Measurements from ENCODE around the gene KRTAP4-7. TPM values are rescaled to one million over a fixed set of nuclear protein-coding genes. Genes with fewer than 3 reads are reported as not detected.

KRTAP4-7 gene
- total and polyA plus RNA-seq, 2 experiments from 2014 or later = not detected

DNA sequence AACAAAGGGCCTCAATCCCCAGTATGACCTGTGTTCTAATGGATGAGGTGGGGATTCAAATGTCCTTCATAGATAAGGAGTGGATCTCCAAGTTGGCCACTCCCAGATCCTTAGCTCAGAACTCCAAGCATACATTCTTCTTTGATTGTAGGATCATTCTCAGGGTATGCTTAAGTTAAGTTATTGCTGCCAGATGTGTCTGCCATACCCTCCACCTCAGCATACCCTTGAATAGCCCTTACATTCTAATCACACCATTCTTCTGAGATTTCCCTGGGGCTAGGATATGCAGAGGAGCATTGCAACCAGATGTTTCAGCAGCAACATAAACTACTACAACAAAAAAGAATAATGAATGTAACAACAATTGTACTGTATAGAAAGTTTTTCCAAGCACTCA lies 16.7 kb upstream of the KRTAP4-7 start:
- Histone ChIP-seq H3K27ac (no peak overlapping the region), H3K79me2 (no peaks in the 10 kb centered on the region), H3K9me3 (ENCODE audit: low read depth) (no peaks in the 10 kb centered on the region), H4K20me1 (ENCODE audit: insufficient read depth, poor library complexity, severe bottlenecking) (no peaks in the 10 kb centered on the region), H3K36me3 (replicated peaks; ENCODE audit: insufficient read depth, low read depth) (no peaks in the 10 kb centered on the region), H3K4me3 (no peak overlapping the region), H3K4me2 (no peak overlapping the region), H3K4me1 (ENCODE audit: insufficient read depth) (no peaks in the 10 kb centered on the region), H3K9me2 (replicated peaks; ENCODE audit: insufficient read depth) (no peaks in the 10 kb centered on the region), H3K27me3 (no peaks in the 10 kb centered on the region), H2AFZ (no peak overlapping the region)
- TF ChIP-seq EZH2phosphoT487 (IDR thresholded peaks at IDR 0.05; ENCODE audit: low read depth, severe bottlenecking, unreplicated experiment) (no peak), EZH2 (IDR thresholded peaks at IDR 0.05; ENCODE audit: borderline replicate concordance) (no peak), CTCF (IDR thresholded peaks at IDR 0.05; ENCODE audit: poor library complexity) (no peak)
- no peak for DNase-seq (ENCODE audit: low spot score)

- H3K36me3 ChIP-seq (replicated peaks; ENCODE audit: insufficient read depth, low read depth) = no peaks in the 10 kb centered on the region
- no peak for DNase-seq (ENCODE audit: low spot score)
- H3K79me2 ChIP-seq = no peaks in the 10 kb centered on the region
- no peak overlapping the region for H3K4me3 ChIP-seq
- H3K9me2 ChIP-seq (replicated peaks; ENCODE audit: insufficient read depth) = no peaks in the 10 kb centered on the region
- no peaks in the 10 kb centered on the region for H3K4me1 ChIP-seq (ENCODE audit: insufficient read depth)
- H4K20me1 ChIP-seq (ENCODE audit: insufficient read depth, poor library complexity, severe bottlenecking) = no peaks in the 10 kb centered on the region
- no peak overlapping the region for H2AFZ ChIP-seq
- no peaks in the 10 kb centered on the region for H3K27me3 ChIP-seq
- H3K9me3 ChIP-seq (ENCODE audit: low read depth) = no peaks in the 10 kb centered on the region
- H3K4me2 ChIP-seq = no peak overlapping the region
- H3K27ac ChIP-seq = no peak overlapping the region
- TF ChIP-seq EZH2 (IDR thresholded peaks at IDR 0.05; ENCODE audit: borderline replicate concordance) = no peak
- TF ChIP-seq EZH2phosphoT487 (IDR thresholded peaks at IDR 0.05; ENCODE audit: low read depth, severe bottlenecking, unreplicated experiment) = no peak
- no peak for TF ChIP-seq CTCF (IDR thresholded peaks at IDR 0.05; ENCODE audit: poor library complexity)
- 89% methylated on average over 3 of the region's 3 CpGs for WGBS (ENCODE audit: low lambda C conversion rate, missing lambda C conversion rate)
These were observed 14.9 kb upstream of the KRTAP4-7 start for GRCh38 chr17:41069031-41069430.

DNA sequence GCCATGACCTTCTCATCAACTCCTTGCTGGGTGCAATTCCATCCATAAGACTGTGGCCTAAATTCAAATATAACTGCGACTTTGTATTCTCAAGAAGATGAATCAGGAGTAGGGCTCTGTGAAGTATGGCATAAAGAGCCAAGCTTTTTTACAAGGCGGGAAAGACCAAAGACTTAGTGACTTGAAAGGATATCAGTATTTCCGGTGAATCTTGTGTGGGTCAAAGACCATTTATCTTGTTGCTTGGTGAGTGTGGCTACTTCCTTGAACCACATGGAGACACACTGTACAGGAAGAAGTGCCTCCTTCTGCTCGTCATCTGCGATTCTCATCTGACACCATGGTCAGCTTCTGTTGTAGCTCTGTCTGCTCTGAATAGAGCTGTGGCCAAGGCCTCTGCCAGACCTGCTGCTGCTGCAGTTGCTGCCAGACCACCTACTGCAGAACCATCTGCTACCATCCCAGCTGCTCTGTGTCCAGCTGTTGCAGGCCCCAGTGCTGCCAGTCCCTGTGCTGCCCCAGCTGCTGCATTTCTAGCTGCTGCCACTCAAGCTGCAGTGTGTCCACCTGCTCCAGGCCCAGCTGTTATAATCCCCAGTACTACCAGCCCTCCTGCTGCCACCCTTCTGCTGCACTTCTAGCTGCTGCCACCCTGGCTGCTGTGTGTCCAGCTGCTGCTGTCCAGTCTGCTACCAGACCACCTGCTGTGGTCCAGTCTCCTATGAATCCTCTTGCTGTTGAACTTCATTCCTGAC lies 12.2 kb upstream of the KRTAP4-7 start:
- Histone ChIP-seq H3K4me2 (no peak overlapping the region), H3K27me3 (peaks cover 8% of the 10 kb centered on the region), H3K4me3 (no peak overlapping the region), H3K4me1 (ENCODE audit: insufficient read depth) (no peaks in the 10 kb centered on the region), H3K36me3 (replicated peaks; ENCODE audit: insufficient read depth, low read depth) (no peaks in the 10 kb centered on the region), H3K9me2 (replicated peaks; ENCODE audit: insufficient read depth) (no peaks in the 10 kb centered on the region), H4K20me1 (ENCODE audit: insufficient read depth, poor library complexity, severe bottlenecking) (no peaks in the 10 kb centered on the region), H2AFZ (no peak overlapping the region), H3K9me3 (ENCODE audit: low read depth) (no peaks in the 10 kb centered on the region), H3K79me2 (no peaks in the 10 kb centered on the region), H3K27ac (no peak overlapping the region)
- WGBS (ENCODE audit: low lambda C conversion rate, missing lambda C conversion rate) = 95% methylated on average over 5 of the region's 5 CpGs
- no peak for DNase-seq (ENCODE audit: low spot score)
- TF ChIP-seq EZH2phosphoT487 (IDR thresholded peaks at IDR 0.05; ENCODE audit: low read depth, severe bottlenecking, unreplicated experiment) (no peak), EZH2 (IDR thresholded peaks at IDR 0.05; ENCODE audit: borderline replicate concordance) (no peak), CTCF (IDR thresholded peaks at IDR 0.05; ENCODE audit: poor library complexity) (no peak)
